Right ventricle myocardium inferior (tissue), 1 donor: ENCODE results near the gene SMARCA2. TPM values are rescaled to one million over a fixed set of nuclear protein-coding genes. Genes with fewer than 3 reads are reported as not detected.

Source experiments
- ATAC-seq: fragments of 200-7000 bp; cut with Tn5 transposase; one replicate; pipeline ENCODE4 v1.9.1; 2020; ENCODE audit warnings: mild to moderate bottlenecking, moderate library complexity
- DNase-seq: peaks from one replicate; pipeline ENCODE4 v3.0.0; 2021; ENCODE audit errors: missing footprints
- intact Hi-C: fragments of 100-400 bp; cut with DNase I; formaldehyde crosslinking; loops from one replicate; pipeline ENCODE4 v1.11.0; 2022
- total RNA-seq: library from RNA; stranded (reverse); fragmentation: NEBNext Ultra II Directional; extraction: Animal tissue kit (Norgen Biotek cat#: 25700); gene quantifications from one replicate; pipeline ENCODE4 v1.2.1, GENCODE V29; 2021
- donor health status: DM: no; HTN: yes; CAD: no; lungs with severe emphysema.

Gene SMARCA2
- total RNA-seq, 1 donor from 2014 or later = 98.4 TPM

- intact Hi-C loops = no loop called here
- ATAC-seq (no peak), DNase-seq (no peak)
These were observed 14.6 kb downstream of the SMARCA2 start for GRCh38 chr9:2029666-2030170.

DNA sequence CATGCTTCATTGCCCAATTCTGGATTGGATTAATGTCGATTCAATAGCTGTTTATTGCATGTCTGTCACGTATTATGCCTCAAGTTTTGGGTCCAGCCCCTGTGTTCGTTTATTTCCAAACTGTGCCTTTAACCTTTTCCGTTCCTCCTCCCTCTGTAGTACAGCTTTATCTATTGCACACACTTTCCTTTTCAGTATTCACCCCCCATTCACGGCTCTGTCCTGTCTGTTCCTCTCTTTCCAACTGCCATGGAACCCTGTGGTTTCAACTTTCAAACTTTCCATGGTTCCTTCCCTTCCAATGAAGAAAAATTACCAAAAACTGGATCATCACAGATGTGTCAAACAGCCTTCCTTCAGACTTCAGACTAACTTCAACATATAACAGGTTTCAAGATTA is 17.1 kb downstream of the SMARCA2 start:
- ATAC-seq = no peak
- intact Hi-C loops = no loop called here
- DNase-seq = no peak

DNA sequence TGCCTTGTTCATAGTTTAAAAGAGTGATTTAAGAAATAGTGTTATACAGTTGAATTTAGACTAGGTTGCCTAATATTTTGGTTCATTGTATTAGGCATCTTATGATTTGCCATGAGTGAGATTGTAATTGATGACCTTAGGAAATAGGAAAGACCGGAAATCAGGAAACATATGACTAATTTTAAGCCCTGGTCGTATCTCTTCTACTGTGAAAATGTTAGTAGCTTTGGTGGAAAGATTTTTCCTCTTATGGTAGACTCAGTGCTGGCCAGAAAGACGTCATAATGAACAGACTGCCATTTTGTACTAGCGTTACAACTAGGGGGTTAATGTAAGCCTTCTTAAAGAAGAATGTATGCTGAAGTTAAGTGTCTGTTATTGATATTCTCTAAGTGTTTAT is 21.7 kb downstream of the SMARCA2 start:
- no peak for ATAC-seq
- intact Hi-C loops = no loop called here
- DNase-seq = no peak

- DNase-seq = no peak
- no peak for ATAC-seq
- intact Hi-C loops = no loop called here
These were observed 24.4 kb downstream of the SMARCA2 start for GRCh38 chr9:2039294-2040180.

DNA sequence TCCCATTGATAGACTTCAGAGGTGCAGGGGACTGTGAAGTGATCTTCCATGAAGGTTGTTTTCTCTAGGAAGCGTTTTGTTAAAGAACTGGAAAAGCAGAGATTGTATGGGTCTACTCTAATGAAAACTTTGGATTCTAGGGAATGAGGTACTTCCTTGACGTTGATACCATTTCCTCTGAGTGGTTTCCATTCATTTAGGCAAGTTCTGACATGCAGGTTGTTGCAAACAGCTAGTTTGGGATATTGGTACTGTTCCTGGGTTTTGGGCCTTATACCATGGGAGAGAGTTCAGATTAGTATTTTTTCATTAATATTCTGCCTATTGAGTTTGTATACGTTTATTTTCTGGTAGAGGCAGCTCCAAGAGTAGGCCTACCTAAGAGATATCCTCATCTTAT is 25.7 kb downstream of the SMARCA2 start:
- ATAC-seq = no peak
- intact Hi-C loops = no loop called here
- no peak for DNase-seq

DNA sequence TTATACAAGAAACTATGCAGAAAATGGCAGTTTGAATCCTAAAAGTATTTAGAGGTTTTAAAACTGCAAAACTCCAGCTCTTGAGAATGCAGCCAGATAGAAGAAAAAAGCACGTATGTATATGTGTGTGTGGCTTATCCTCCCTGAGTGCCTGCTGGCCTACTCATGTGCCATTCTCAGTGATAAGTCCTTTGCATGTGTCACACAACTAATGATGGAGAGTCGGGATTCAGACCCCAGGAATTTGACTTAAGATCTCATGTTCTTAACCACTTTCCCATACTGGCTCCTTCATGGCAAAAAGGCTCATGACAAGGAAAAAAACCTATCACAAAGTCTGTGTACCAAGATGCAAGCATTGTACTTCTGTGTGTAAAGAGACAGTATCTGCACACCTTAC is 26.6 kb downstream of the SMARCA2 start:
- no peak for ATAC-seq
- intact Hi-C loops = no loop called here
- no peak for DNase-seq

DNA sequence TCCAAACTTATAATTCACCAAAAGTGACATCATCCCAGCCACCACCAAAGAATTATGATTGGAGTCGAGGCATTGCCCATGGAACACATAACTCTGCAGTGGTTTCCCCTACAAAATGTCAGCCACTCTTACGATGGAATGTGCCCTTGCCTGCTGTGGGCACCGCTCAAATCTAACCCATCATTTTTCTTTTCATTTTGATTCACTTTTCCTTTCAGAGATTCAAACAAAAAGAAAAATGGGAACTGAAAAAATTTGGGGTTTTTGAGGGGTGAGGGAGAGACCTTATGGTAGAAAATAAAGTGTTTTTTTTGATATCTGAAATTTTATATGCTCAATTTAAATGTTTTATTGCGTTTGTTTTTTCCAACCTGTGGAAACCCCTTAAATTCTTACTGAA is 28.1 kb downstream of the SMARCA2 start:
- intact Hi-C loops = no loop called here
- DNase-seq (no peak), ATAC-seq (no peak)

GRCh38 chr9:2043881-2044462 is 28.8 kb downstream of the SMARCA2 start:
- DNase-seq = no peak
- no peak for ATAC-seq
- intact Hi-C loops = no loop called here

- intact Hi-C loops = no loop called here
- DNase-seq (no peak), ATAC-seq (no peak)
These were observed 32.1 kb downstream of the SMARCA2 start for GRCh38 chr9:2047144-2047671.

GRCh38 chr9:2047916-2048315 is 32.8 kb downstream of the SMARCA2 start:
- intact Hi-C loops = no loop called here
- DNase-seq = no peak
- ATAC-seq = no peak

DNA sequence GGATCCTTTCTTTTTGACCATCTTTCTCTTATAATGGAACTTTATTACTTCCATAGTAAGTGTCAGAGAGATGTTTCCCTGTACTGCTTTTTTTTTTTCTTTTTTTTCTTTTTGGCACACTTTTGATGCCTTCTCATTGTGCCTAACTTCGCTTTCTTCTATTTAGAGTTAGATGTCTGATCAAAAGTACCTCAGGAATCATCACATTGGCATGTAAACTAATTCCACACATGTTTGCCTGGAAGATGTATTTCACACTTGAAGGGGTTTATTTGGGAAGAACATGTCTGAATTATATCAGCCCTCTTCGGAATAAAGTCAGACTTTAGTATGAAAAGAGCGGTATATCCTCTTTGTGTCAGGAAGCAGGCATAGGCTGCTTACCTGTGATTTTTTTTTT is 35.1 kb downstream of the SMARCA2 start:
- ATAC-seq = no peak
- intact Hi-C loops = loop anchor here (5.0 kb wide), 1 partner anchor 33 kb away; the partner anchor contains the start of gene SMARCA2
- no peak for DNase-seq

DNA sequence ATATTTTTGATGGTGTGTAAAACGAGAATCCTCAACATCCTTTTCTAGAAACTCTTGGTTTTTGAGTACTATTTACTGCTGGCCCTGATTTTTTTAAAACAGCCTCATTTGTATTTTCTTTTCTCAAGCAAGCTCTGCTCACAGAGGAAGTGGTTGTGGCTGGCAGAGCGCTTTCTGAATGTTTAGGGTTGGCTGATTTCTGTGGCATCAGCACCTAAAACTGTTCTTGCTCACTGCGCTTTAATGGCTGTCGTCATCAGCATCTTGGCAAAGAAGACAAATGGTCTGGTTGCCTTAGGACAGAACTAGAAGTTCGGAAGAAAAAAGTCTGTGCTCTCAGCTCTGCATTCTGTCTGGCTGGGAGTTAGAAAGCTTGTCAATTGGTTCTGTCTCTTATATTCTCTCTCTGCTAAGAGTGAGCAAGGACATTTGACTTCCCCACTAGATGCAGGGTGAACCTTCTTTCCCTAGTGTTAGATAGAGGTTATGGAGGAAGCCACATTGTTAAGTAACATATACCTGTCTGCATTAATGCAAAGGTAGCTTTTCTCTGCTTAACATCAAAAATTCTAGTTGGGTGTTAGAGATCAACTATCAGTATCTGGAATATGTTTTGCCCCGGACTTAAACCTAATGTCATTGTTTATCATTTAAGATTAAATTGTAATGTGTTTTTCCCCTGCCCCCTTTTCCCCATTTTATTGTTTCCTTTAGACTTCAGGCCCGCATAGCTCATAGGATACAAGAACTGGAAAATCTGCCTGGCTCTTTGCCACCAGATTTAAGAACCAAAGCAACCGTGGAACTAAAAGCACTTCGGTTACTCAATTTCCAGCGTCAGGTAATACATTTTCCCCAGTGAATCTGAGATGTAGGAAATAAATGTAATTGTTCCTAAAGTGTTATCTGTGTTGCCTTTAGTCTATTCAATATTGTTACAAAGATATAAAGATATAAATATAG is 39.0 kb downstream of the SMARCA2 start:
- intact Hi-C loops = loop anchor here (5.0 kb wide), 1 partner anchor 37 kb away; the partner anchor contains the start of gene SMARCA2
- DNase-seq = no peak
- ATAC-seq = peak; percentile 28

DNA sequence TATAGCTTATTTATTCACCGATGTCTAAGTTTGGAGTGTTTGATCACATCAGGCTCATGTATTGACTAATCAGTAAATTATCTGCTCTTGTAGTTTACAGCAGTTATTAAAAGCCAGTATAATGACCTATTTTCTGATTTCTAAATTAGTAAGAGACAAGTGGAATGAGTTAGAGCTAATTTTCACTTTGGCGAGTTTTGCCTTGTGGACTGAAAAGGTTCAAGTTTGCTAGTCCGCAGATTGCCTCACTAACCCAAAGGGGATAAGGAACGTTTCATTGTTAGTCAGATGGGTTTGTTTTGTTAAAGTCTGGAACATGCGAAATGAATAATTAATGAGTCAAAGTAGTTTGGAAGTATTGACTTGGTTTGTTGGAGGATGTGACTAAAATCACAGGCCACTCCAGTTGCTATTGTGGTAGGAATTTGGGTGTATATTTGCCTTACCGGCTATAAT is 40.1 kb downstream of the SMARCA2 start:
- DNase-seq (no peak), ATAC-seq (no peak)
- intact Hi-C loops = no loop called here

GRCh38 chr9:2059274-2059929 is 44.3 kb downstream of the SMARCA2 start:
- DNase-seq = no peak
- ATAC-seq = no peak
- intact Hi-C loops = no loop called here

- intact Hi-C loops = no loop called here
- no peak for DNase-seq
These were observed 45.3 kb downstream of the SMARCA2 start for GRCh38 chr9:2060424-2060823.

DNA sequence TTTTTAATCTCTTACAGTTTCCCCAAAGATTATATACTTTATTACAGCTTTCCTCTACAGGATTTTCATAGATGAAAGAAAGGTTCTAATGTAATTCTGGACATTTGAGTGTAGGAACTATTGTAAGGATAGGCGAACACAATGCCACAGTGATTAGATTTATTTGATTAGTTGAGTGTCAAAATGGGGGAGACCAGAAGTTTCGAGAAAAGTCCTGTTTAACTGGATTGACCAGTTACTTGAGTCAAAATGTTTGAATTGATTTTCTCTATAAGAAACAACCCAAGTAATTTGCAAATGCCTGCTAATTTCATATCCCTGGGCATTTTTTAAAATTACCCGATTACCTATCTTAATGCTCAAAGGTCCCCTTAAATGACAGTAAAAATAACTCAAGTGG is 50.6 kb downstream of the SMARCA2 start:
- no peak for DNase-seq
- intact Hi-C loops = loop anchor here (5.0 kb wide), 1 partner anchor 48 kb away; the partner anchor contains the start of gene SMARCA2
- no peak for ATAC-seq

More at GRCh38 chr9:2060424-2060823, 45.3 kb downstream of the SMARCA2 start:
- ATAC-seq = peak; percentile 54

- intact Hi-C loops = loop anchor here (5.0 kb wide), 1 partner anchor 49 kb away; the partner anchor contains the start of gene SMARCA2
- ATAC-seq (peak; percentile 50), DNase-seq (no peak)
These were observed 51.4 kb downstream of the SMARCA2 start for GRCh38 chr9:2066312-2067273.
